ENCODE results near the gene SAMD4A.

GRCh38 chr14:54702492-54702891 is 135.6 kb downstream of the SAMD4A start:
- TF ChIP-seq, protein P1, sequence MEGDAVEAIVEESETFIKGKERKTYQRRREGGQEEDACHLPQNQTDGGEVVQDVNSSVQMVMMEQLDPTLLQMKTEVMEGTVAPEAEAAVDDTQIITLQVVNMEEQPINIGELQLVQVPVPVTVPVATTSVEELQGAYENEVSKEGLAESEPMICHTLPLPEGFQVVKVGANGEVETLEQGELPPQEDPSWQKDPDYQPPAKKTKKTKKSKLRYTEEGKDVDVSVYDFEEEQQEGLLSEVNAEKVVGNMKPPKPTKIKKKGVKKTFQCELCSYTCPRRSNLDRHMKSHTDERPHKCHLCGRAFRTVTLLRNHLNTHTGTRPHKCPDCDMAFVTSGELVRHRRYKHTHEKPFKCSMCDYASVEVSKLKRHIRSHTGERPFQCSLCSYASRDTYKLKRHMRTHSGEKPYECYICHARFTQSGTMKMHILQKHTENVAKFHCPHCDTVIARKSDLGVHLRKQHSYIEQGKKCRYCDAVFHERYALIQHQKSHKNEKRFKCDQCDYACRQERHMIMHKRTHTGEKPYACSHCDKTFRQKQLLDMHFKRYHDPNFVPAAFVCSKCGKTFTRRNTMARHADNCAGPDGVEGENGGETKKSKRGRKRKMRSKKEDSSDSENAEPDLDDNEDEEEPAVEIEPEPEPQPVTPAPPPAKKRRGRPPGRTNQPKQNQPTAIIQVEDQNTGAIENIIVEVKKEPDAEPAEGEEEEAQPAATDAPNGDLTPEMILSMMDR (conservative IDR thresholded peaks at IDR 0.05; ENCODE audit: low read depth, low read length) = no peak
- TF ChIP-seq EZH2 (IDR thresholded peaks at IDR 0.05; ENCODE audit: borderline replicate concordance, low read depth, low read length, poor library complexity, severe bottlenecking) = no peak
